ENCODE data around the gene RCVRN.

RCVRN gene

GRCh38 chr17:9859781-9860180 lies 45.3 kb downstream of the RCVRN start:
- DNase-seq (ENCODE audit: low read depth in 2 of 2, low spot score in 1 of 2): no peak

- DNase-seq (ENCODE audit: low read depth in 2 of 2, low spot score in 1 of 2): no peak
Observed at GRCh38 chr17:9855036-9855435, 50.0 kb downstream of the RCVRN start.

- DNase-seq (ENCODE audit: low read depth in 2 of 2, low spot score in 1 of 2): no peak
Observed at GRCh38 chr17:9854255-9854654, 50.8 kb downstream of the RCVRN start.

- DNase-seq (ENCODE audit: low read depth in 2 of 2, low spot score in 1 of 2): no peak
Observed at GRCh38 chr17:9850151-9850550, 54.9 kb downstream of the RCVRN start.
